ENCODE measurements around the gene PDAP1. TPM values are rescaled to one million over a fixed set of nuclear protein-coding genes. Genes with fewer than 3 reads are reported as not detected.

Gene PDAP1
- total and polyA plus RNA-seq, 9 of the 15 experiments (the other 6 are each of a cell fraction or from before 2014, with no cell fraction given) = 10.2 to 315 (median 129) TPM

GRCh38 chr7:99397297-99397983 lies 11.0 kb downstream of the PDAP1 start (continued):
- TF ChIP-seq SNAPC5 (CRISPR knock-in tag; IDR thresholded peaks at IDR 0.05) (no peak), ZNF174 (CRISPR knock-in tag; IDR thresholded peaks at IDR 0.05) (no peak), ZNF197 (CRISPR knock-in tag; IDR thresholded peaks at IDR 0.05; ENCODE audit: low read depth) (no peak), CHD7 (IDR thresholded peaks at IDR 0.05; ENCODE audit: low read depth, low read length) (no peak), HLTF (IDR thresholded peaks at IDR 0.05) (no peak), RFX1 (IDR thresholded peaks at IDR 0.05) (no peak), DDX20 (tag; IDR thresholded peaks at IDR 0.05; ENCODE audit: low read depth) (no peak), NCOA1 (IDR thresholded peaks at IDR 0.05; ENCODE audit: low read depth) (no peak)
- TF ChIP-seq, protein P1, sequence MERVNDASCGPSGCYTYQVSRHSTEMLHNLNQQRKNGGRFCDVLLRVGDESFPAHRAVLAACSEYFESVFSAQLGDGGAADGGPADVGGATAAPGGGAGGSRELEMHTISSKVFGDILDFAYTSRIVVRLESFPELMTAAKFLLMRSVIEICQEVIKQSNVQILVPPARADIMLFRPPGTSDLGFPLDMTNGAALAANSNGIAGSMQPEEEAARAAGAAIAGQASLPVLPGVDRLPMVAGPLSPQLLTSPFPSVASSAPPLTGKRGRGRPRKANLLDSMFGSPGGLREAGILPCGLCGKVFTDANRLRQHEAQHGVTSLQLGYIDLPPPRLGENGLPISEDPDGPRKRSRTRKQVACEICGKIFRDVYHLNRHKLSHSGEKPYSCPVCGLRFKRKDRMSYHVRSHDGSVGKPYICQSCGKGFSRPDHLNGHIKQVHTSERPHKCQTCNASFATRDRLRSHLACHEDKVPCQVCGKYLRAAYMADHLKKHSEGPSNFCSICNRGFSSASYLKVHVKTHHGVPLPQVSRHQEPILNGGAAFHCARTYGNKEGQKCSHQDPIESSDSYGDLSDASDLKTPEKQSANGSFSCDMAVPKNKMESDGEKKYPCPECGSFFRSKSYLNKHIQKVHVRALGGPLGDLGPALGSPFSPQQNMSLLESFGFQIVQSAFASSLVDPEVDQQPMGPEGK (CRISPR knock-in tag; IDR thresholded peaks at IDR 0.05; ENCODE audit: borderline replicate concordance) = no peak
- TF ChIP-seq, protein P2, sequence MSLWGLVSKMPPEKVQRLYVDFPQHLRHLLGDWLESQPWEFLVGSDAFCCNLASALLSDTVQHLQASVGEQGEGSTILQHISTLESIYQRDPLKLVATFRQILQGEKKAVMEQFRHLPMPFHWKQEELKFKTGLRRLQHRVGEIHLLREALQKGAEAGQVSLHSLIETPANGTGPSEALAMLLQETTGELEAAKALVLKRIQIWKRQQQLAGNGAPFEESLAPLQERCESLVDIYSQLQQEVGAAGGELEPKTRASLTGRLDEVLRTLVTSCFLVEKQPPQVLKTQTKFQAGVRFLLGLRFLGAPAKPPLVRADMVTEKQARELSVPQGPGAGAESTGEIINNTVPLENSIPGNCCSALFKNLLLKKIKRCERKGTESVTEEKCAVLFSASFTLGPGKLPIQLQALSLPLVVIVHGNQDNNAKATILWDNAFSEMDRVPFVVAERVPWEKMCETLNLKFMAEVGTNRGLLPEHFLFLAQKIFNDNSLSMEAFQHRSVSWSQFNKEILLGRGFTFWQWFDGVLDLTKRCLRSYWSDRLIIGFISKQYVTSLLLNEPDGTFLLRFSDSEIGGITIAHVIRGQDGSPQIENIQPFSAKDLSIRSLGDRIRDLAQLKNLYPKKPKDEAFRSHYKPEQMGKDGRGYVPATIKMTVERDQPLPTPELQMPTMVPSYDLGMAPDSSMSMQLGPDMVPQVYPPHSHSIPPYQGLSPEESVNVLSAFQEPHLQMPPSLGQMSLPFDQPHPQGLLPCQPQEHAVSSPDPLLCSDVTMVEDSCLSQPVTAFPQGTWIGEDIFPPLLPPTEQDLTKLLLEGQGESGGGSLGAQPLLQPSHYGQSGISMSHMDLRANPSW (CRISPR knock-in tag; IDR thresholded peaks at IDR 0.05) = no peak

Data from K562 (cell line).